ENCODE data around the gene CBFA2T2.
A peak's percentile ranks its signal among the peaks of the same experiment; 100 is the strongest.
"Not testable (repeated sequence)": the region's sequence is repeated elsewhere in the genome, so short reads cannot be mapped to it uniquely, and the experiment has no call there.

Gene CBFA2T2

GRCh38 chr20:33501000-33501399, 11.1 kb downstream of the CBFA2T2 start:
- no peak for DNase-seq (ENCODE audit: extremely low read depth in 1 of 2, low read depth in 1 of 2)

- no peak for DNase-seq (ENCODE audit: extremely low read depth in 1 of 2, low read depth in 1 of 2)
Observed at GRCh38 chr20:33503564-33503963, 13.7 kb downstream of the CBFA2T2 start.

- DNase-seq (ENCODE audit: extremely low read depth in 1 of 2, low read depth in 1 of 2) = no peak
Observed at GRCh38 chr20:33506576-33506975, 16.7 kb downstream of the CBFA2T2 start.

- DNase-seq (ENCODE audit: extremely low read depth in 1 of 2, low read depth in 1 of 2) = no peak
Observed at GRCh38 chr20:33507461-33507860, 17.6 kb downstream of the CBFA2T2 start.

GRCh38 chr20:33508015-33508414, 18.1 kb downstream of the CBFA2T2 start:
- DNase-seq (ENCODE audit: extremely low read depth in 1 of 2, low read depth in 1 of 2) = not testable (repeated sequence)

- not testable (repeated sequence) for DNase-seq (ENCODE audit: extremely low read depth in 1 of 2, low read depth in 1 of 2)
Observed at GRCh38 chr20:33509057-33509456, 19.2 kb downstream of the CBFA2T2 start.

GRCh38 chr20:33511876-33512275, 22.0 kb downstream of the CBFA2T2 start:
- not testable (repeated sequence) for DNase-seq (ENCODE audit: extremely low read depth in 1 of 2, low read depth in 1 of 2)

- no peak for DNase-seq (ENCODE audit: extremely low read depth in 1 of 2, low read depth in 1 of 2)
Observed at GRCh38 chr20:33515569-33516216, 25.8 kb downstream of the CBFA2T2 start.

- DNase-seq (ENCODE audit: extremely low read depth in 1 of 2, low read depth in 1 of 2) = no peak
Observed at GRCh38 chr20:33516882-33517281, 27.0 kb downstream of the CBFA2T2 start.

- no peak for DNase-seq (ENCODE audit: extremely low read depth in 1 of 2, low read depth in 1 of 2)
Observed at GRCh38 chr20:33518071-33518470, 28.2 kb downstream of the CBFA2T2 start.

GRCh38 chr20:33521461-33521860, 31.6 kb downstream of the CBFA2T2 start:
- no peak for DNase-seq (ENCODE audit: extremely low read depth in 1 of 2, low read depth in 1 of 2)

- peak in 1 of 2 donors; percentile 17 for DNase-seq (ENCODE audit: extremely low read depth in 1 of 2, low read depth in 1 of 2)
Observed at GRCh38 chr20:33522256-33522820, 32.4 kb downstream of the CBFA2T2 start.

- no peak for DNase-seq (ENCODE audit: extremely low read depth in 1 of 2, low read depth in 1 of 2)
Observed at GRCh38 chr20:33524261-33524660, 34.4 kb downstream of the CBFA2T2 start.

GRCh38 chr20:33526769-33527168, 36.9 kb downstream of the CBFA2T2 start:
- no peak for DNase-seq (ENCODE audit: extremely low read depth in 1 of 2, low read depth in 1 of 2)

GRCh38 chr20:33531047-33531877, 41.4 kb downstream of the CBFA2T2 start:
- no peak for DNase-seq (ENCODE audit: extremely low read depth in 1 of 2, low read depth in 1 of 2)

- no peak for DNase-seq (ENCODE audit: extremely low read depth in 1 of 2, low read depth in 1 of 2)
Observed at GRCh38 chr20:33531885-33532284, 42.0 kb downstream of the CBFA2T2 start.

GRCh38 chr20:33532753-33533459, 43.0 kb downstream of the CBFA2T2 start:
- DNase-seq (ENCODE audit: extremely low read depth in 1 of 2, low read depth in 1 of 2) = no peak

GRCh38 chr20:33535717-33536116, 45.8 kb downstream of the CBFA2T2 start:
- DNase-seq (ENCODE audit: extremely low read depth in 1 of 2, low read depth in 1 of 2) = not testable (repeated sequence)

GRCh38 chr20:33537608-33538007, 47.7 kb downstream of the CBFA2T2 start:
- no peak for DNase-seq (ENCODE audit: extremely low read depth in 1 of 2, low read depth in 1 of 2)

GRCh38 chr20:33539129-33539528, 49.2 kb downstream of the CBFA2T2 start:
- DNase-seq (ENCODE audit: extremely low read depth in 1 of 2, low read depth in 1 of 2) = no peak

- no peak for DNase-seq (ENCODE audit: extremely low read depth in 1 of 2, low read depth in 1 of 2)
Observed at GRCh38 chr20:33540427-33540826, 50.5 kb downstream of the CBFA2T2 start.

All from stimulated activated CD8-positive, alpha-beta memory T cell treated with anti-CD3 and anti-CD28 coated beads, Interleukin-7, amount 100 ng/mL, for 48 hours (primary cell).